CD14-positive monocyte (primary cell): ENCODE results near the gene SPESP1. TPM values are rescaled to one million over a fixed set of nuclear protein-coding genes. Genes with fewer than 3 reads are reported as not detected.

Experiments used
- DNase-seq, 3 donors: peaks; one replicate each; pipeline ENCODE4 v3.0.0-alpha.2; 2011 to 2022
- H2AFZ ChIP-seq: 2 replicates; pipeline ENCODE4 v1.6.0; 2012; ENCODE audit warnings: mild to moderate bottlenecking, low read depth, low read length, inconsistent platforms; ENCODE audit not compliant: insufficient read depth, poor library complexity, severe bottlenecking
- H3K27ac ChIP-seq, 2 donors: 1 replicate in 1 of 2; 2 replicates in 1 of 2; pipeline ENCODE4 v1.5.1; 2012 to 2013; ENCODE audit warnings: low read length in 2 of 2, control low read depth in 1 of 2, inconsistent platforms in 1 of 2, low read depth in 1 of 2, mild to moderate bottlenecking in 1 of 2
- H3K27me3 ChIP-seq, 2 donors: one replicate each; pipeline versions ENCODE4 v1.6.0 to v1.6.1; 2011 to 2013; ENCODE audit warnings: low read length in 2 of 2; ENCODE audit not compliant: control insufficient read depth in 2 of 2, insufficient read depth in 2 of 2
- H3K36me3 ChIP-seq, 2 donors: replicated peaks in 1 of 2; 1 replicate in 1 of 2; 2 replicates in 1 of 2; pipeline versions ENCODE4 v1.5.1 to v1.6.1; 2012 to 2013; ENCODE audit warnings: low read length in 2 of 2, control low read depth in 1 of 2, inconsistent platforms in 1 of 2, mild to moderate bottlenecking in 1 of 2; ENCODE audit not compliant: insufficient read depth in 2 of 2, control insufficient read depth in 1 of 2
- H3K4me1 ChIP-seq, 2 donors: 1 replicate in 1 of 2; 2 replicates in 1 of 2; pipeline versions ENCODE4 v1.5.1 to v1.6.1; 2012 to 2013; ENCODE audit warnings: low read length in 2 of 2, control low read depth in 1 of 2, inconsistent platforms in 1 of 2, mild to moderate bottlenecking in 1 of 2, moderate library complexity in 1 of 2; ENCODE audit not compliant: insufficient read depth in 2 of 2, control insufficient read depth in 1 of 2
- H3K4me2 ChIP-seq: replicated peaks from 2 replicates; pipeline ENCODE3; 2012; ENCODE audit warnings: low read length, moderate library complexity, mild to moderate bottlenecking; ENCODE audit not compliant: poor library complexity, severe bottlenecking; ENCODE audit errors: extremely low read depth
- H3K4me3 ChIP-seq, 3 experiments: fragments of 200-600 bp in 1 of 3; sonication (generic) in 1 of 3; replicated peaks in 1 of 3; 1 replicate in 2 of 3; 2 replicates in 1 of 3; pipeline ENCODE4 v1.5.1; 2011 to 2013; ENCODE audit warnings: low read length in 3 of 3, mild to moderate bottlenecking in 3 of 3, control low read depth in 2 of 3, low read depth in 2 of 3, inconsistent platforms in 1 of 3, moderate library complexity in 1 of 3
- H3K79me2 ChIP-seq: 2 replicates; pipeline ENCODE4 v1.6.0; 2012; ENCODE audit warnings: mild to moderate bottlenecking, control low read depth, inconsistent platforms, low read length, moderate library complexity; ENCODE audit not compliant: insufficient read depth
- H3K9ac ChIP-seq: 2 replicates; pipeline ENCODE4 v1.6.0; 2017; ENCODE audit warnings: low read length, mild to moderate bottlenecking; ENCODE audit not compliant: insufficient read depth, poor library complexity, severe bottlenecking
- H3K9me3 ChIP-seq, 2 donors: replicated peaks in 1 of 2; 1 replicate in 1 of 2; 2 replicates in 1 of 2; pipeline versions ENCODE4 v1.5.1 to v1.6.1; 2012 to 2013; ENCODE audit warnings: low read length in 2 of 2, control low read depth in 1 of 2; ENCODE audit not compliant: control insufficient read depth in 1 of 2, insufficient read depth in 1 of 2
- H4K20me1 ChIP-seq: 2 replicates; pipeline ENCODE4 v1.6.0; 2012; ENCODE audit warnings: mild to moderate bottlenecking, low read length, control low read depth, moderate library complexity; ENCODE audit not compliant: insufficient read depth
- H3K27ac Mint-ChIP-seq, 7 donors: one replicate each; pipeline ENCODE4 v1.8.0; 2020; ENCODE audit warnings: mild to moderate bottlenecking in 7 of 7, mixed read lengths in 7 of 7, moderate library complexity in 6 of 7, inconsistent platforms in 2 of 7
- H3K27me3 Mint-ChIP-seq, 3 donors: one replicate each; pipeline ENCODE4 v1.8.0; 2021 to 2022; ENCODE audit warnings: low read depth in 3 of 3, mild to moderate bottlenecking in 3 of 3, mixed read lengths in 3 of 3, moderate library complexity in 3 of 3, inconsistent platforms in 1 of 3
- H3K36me3 Mint-ChIP-seq, 2 donors: one replicate each; pipeline ENCODE4 v1.8.0; 2020; ENCODE audit warnings: mixed read lengths in 2 of 2, inconsistent platforms in 1 of 2, mild to moderate bottlenecking in 1 of 2
- H3K4me1 Mint-ChIP-seq: one replicate; pipeline ENCODE4 v1.8.0; 2020; ENCODE audit warnings: mild to moderate bottlenecking, mixed read lengths
- H3K4me3 Mint-ChIP-seq, 2 donors: one replicate each; pipeline ENCODE4 v1.8.0; 2020; ENCODE audit warnings: mild to moderate bottlenecking in 2 of 2, mixed read lengths in 2 of 2, moderate library complexity in 1 of 2
- H3K9me3 Mint-ChIP-seq, 7 donors: one replicate each; pipeline ENCODE4 v1.8.0; 2020 to 2022; ENCODE audit warnings: mixed read lengths in 7 of 7, mild to moderate bottlenecking in 6 of 7, moderate library complexity in 6 of 7, inconsistent platforms in 2 of 7
- CTCF ChIP-seq: fragments of 200-600 bp; IDR thresholded peaks from one replicate; pipeline ENCODE4 v1.8.0; 2022; ENCODE audit warnings: antibody characterized with exemption, mild to moderate bottlenecking
- WGBS: methylation state at CpG from one replicate; pipeline ENCODE4 v1.1.5; 2013; ENCODE audit warnings: missing lambda C conversion rate; ENCODE audit not compliant: insufficient coverage; 5-methylcytosine and 5-hydroxymethylcytosine counted together
- intact Hi-C, 2 donors: fragments of 100-400 bp; cut with micrococcal nuclease; formaldehyde crosslinking; loops; one replicate each; pipeline versions ENCODE4 v1.15.0 to v1.15.1; 2023
- polyA plus RNA-seq, 3 donors: library from polyadenylated mRNA; depleted of rRNA in 1 of 3; unstranded in 2 of 3; stranded (reverse) in 1 of 3; fragments of 300-500 nt in 2 of 3; fragments of >200 nt in 1 of 3; fragmentation: Illumina TruSeq in 2 of 3; gene quantifications; 1 replicate in 2 of 3; 2 replicates in 1 of 3; pipeline ENCODE4 v1.2.3, GENCODE V29; 2012 to 2021

Gene SPESP1
- polyA plus RNA-seq, 3 donors = 0.17 to 0.86 (median 0.47) TPM

GRCh38 chr15:68981941-68982340 lies 51.6 kb downstream of the SPESP1 start:
- H3K27ac Mint-ChIP-seq = peak overlapping the region in 1 of 7 donors; percentile 25
- Histone ChIP-seq H3K9me3 (peaks cover 0 to 4% of the 10 kb centered on the region in 2 donors), H3K79me2 (no peaks in the 10 kb centered on the region), H3K4me3 (no peak overlapping the region), H3K27ac (no peak overlapping the region), H4K20me1 (no peaks in the 10 kb centered on the region), H2AFZ (no peak overlapping the region), H3K27me3 (peaks cover 0 to 2% of the 10 kb centered on the region in 2 donors), H3K36me3 (no peaks in the 10 kb centered on the region), H3K9ac (no peak overlapping the region), H3K4me1 (no peaks in the 10 kb centered on the region), H3K4me2 (no peak overlapping the region)
- DNase-seq = no peak
- H3K9me3 Mint-ChIP-seq = peaks cover 0 to 12% (median 7%) of the 10 kb centered on the region in 7 donors
- intact Hi-C loops = no loop called here
- H3K4me1 Mint-ChIP-seq = no peaks in the 10 kb centered on the region
- no peak overlapping the region for H3K4me3 Mint-ChIP-seq
- no peak for TF ChIP-seq CTCF
- no peaks in the 10 kb centered on the region for H3K36me3 Mint-ChIP-seq
- peaks cover 0 to 5% (median 2%) of the 10 kb centered on the region in 3 donors for H3K27me3 Mint-ChIP-seq
- no CpG with 5 or more reads among the region's 4 CpGs for WGBS

- no peak overlapping the region for H3K9ac ChIP-seq
- H3K36me3 ChIP-seq = no peaks in the 10 kb centered on the region
- no peak overlapping the region for H2AFZ ChIP-seq
- H3K4me3 ChIP-seq = no peak overlapping the region
- H3K9me3 Mint-ChIP-seq = peaks cover 0 to 2% (median 0%) of the 10 kb centered on the region in 7 donors
- no peak for TF ChIP-seq CTCF
- no peak overlapping the region for H3K27ac ChIP-seq
- no peak for DNase-seq
- no peaks in the 10 kb centered on the region for H4K20me1 ChIP-seq
- H3K4me1 Mint-ChIP-seq = no peaks in the 10 kb centered on the region
- H3K4me1 ChIP-seq = no peaks in the 10 kb centered on the region
- H3K27me3 ChIP-seq = peaks cover 0 to 2% of the 10 kb centered on the region in 2 donors
- 100% methylated on average over 1 of the region's 6 CpGs for whole genome bisulfite sequencing
- H3K79me2 ChIP-seq = no peaks in the 10 kb centered on the region
- H3K4me3 Mint-ChIP-seq = no peak overlapping the region
- H3K27me3 Mint-ChIP-seq = peaks cover 0 to 5% (median 2%) of the 10 kb centered on the region in 3 donors
- H3K36me3 Mint-ChIP-seq = no peaks in the 10 kb centered on the region
- H3K4me2 ChIP-seq = no peak overlapping the region
- intact Hi-C loops = no loop called here
- H3K27ac Mint-ChIP-seq = no peak overlapping the region
- H3K9me3 ChIP-seq = no peaks in the 10 kb centered on the region
Observed at GRCh38 chr15:68982976-68983563, 52.7 kb downstream of the SPESP1 start.
